Measurements from ENCODE around the gene KCND2.
"Not testable (repeated sequence)": the region's sequence is repeated elsewhere in the genome, so short reads cannot be mapped to it uniquely, and the experiment has no call there.

The KCND2 gene

DNA sequence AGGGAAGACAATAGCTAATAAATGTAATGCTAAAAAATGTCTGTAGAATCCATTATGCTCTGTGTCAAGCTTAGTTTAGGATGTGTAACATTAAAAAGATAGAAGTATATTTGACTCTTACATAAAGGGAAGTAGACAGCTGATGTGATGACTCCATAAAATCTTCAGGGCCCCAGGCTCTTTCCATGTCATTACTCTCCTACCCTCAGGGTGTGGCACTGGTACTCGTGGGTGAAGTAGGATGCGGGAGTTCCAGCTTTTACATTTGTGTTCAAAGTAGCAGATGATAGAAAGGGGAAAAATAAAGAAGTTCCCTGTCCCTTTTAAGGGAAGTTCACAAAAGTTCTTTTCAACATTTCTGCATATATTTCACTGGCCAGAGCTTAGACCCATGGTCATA lies 427.8 kb downstream of the KCND2 start:
- TF ChIP-seq, protein P1, sequence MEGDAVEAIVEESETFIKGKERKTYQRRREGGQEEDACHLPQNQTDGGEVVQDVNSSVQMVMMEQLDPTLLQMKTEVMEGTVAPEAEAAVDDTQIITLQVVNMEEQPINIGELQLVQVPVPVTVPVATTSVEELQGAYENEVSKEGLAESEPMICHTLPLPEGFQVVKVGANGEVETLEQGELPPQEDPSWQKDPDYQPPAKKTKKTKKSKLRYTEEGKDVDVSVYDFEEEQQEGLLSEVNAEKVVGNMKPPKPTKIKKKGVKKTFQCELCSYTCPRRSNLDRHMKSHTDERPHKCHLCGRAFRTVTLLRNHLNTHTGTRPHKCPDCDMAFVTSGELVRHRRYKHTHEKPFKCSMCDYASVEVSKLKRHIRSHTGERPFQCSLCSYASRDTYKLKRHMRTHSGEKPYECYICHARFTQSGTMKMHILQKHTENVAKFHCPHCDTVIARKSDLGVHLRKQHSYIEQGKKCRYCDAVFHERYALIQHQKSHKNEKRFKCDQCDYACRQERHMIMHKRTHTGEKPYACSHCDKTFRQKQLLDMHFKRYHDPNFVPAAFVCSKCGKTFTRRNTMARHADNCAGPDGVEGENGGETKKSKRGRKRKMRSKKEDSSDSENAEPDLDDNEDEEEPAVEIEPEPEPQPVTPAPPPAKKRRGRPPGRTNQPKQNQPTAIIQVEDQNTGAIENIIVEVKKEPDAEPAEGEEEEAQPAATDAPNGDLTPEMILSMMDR (IDR thresholded peaks at IDR 0.05; ENCODE audit: unreplicated experiment in 3 of 3), result no peak
- Mint-ChIP-seq H3K27ac (no peak overlapping the region), H3K9me3 (no peaks in the 10 kb centered on the region), H3K4me1 (no peaks in the 10 kb centered on the region), H3K27me3 (ENCODE audit: low read depth) (peaks cover 2% of the 10 kb centered on the region), H3K36me3 (ENCODE audit: low read depth) (no peaks in the 10 kb centered on the region), H3K4me3 (no peak overlapping the region)

DNA sequence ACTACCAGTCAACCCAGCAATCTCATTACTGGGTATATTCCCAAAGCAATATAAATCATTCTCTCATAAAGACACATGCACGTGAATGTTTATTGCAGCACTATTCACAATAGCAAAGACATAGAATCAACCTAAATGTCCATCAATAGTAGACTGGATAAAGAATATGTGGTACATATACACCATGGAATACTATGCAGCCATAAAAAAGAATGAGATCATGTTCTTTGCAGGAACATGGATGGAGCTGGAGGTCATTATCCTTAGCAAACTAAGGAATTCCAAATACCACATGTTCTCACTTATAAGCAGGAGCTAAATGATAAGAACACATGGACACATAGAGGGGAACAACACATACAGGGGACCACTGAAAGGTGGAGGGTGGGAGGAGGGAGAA lies 429.4 kb downstream of the KCND2 start:
- H3K9me3 Mint-ChIP-seq; H3K4me3 Mint-ChIP-seq; H3K4me1 Mint-ChIP-seq; H3K27me3 Mint-ChIP-seq (ENCODE audit: low read depth); H3K36me3 Mint-ChIP-seq (ENCODE audit: low read depth); H3K27ac Mint-ChIP-seq: not testable (repeated sequence)

DNA sequence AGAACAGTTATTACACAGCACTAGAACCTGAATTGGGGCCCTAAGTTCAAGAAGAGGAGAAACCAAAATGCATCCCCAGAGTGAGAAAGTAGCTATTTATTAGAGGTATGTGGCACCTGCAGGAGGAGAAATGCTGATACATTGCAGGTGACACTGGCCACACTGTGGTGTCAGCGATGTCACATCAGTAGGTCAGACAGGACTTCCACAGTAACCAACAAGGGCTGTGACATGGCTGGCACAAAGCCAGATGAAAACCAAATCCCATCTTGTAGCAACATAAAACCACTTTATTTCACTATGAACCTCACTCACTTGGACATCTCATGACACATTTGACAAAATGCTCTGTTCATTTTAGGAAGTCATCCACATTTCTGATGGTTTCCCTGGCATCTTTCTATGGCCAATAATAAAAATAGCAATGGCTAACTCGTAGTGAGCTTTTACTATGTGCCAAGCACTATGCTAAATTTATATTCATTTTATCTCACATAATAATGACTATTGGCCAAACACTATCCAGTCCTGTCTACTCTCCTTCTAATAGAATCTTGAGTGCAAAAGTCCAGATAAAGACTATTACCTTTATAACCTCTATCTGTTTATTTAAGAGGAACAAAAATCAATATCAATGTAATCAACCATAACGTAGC lies 430.7 kb downstream of the KCND2 start:
- Mint-ChIP-seq H3K36me3 (ENCODE audit: low read depth) (no peaks in the 10 kb centered on the region), H3K9me3 (no peaks in the 10 kb centered on the region), H3K4me3 (no peak overlapping the region), H3K4me1 (no peaks in the 10 kb centered on the region), H3K27ac (no peak overlapping the region), H3K27me3 (ENCODE audit: low read depth) (peaks cover 4% of the 10 kb centered on the region)
- TF ChIP-seq, protein P1 (IDR thresholded peaks at IDR 0.05; ENCODE audit: unreplicated experiment in 3 of 3), result no peak

DNA sequence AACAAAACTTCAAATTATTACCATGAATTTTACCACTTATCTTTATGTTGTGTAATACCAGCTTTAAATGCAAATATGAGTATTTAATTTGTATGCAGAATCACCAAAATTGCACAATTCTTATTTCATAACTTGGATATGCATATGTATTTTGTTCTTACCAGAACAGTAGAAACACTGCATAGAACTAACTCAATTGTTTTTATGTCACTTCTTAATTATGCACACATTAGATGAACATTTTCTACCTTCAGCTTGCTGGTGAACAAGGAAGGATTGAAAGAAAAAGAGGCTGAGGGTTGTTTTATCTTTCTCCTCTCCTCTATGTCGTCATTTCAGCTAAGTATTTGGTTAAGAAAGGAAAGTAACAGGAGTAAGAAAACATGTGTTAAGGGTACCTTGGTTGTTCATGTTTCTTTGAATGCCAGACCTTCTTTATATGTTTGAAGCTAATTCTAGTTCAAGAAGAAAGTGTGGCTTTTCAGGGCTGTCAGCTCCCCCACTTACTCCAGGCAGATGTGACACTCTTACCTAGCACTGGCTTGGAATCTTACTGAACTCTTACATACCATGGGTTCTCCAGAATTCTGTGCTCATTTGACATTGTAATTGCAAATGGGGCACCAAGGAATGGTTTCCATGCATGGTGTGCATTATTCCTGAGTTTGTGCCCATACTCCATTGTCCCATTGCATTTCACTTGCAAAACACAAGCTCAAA lies 436.4 kb downstream of the KCND2 start:
- TF ChIP-seq, protein P1 (IDR thresholded peaks at IDR 0.05; ENCODE audit: unreplicated experiment in 3 of 3), result no peak
- no peaks in the 10 kb centered on the region for H3K9me3 Mint-ChIP-seq
- H3K4me1 Mint-ChIP-seq, result no peaks in the 10 kb centered on the region
- H3K27ac Mint-ChIP-seq, result no peak overlapping the region
- H3K36me3 Mint-ChIP-seq (ENCODE audit: low read depth), result no peaks in the 10 kb centered on the region
- H3K4me3 Mint-ChIP-seq, result no peak overlapping the region
- H3K27me3 Mint-ChIP-seq (ENCODE audit: low read depth), result peaks cover 4% of the 10 kb centered on the region

DNA sequence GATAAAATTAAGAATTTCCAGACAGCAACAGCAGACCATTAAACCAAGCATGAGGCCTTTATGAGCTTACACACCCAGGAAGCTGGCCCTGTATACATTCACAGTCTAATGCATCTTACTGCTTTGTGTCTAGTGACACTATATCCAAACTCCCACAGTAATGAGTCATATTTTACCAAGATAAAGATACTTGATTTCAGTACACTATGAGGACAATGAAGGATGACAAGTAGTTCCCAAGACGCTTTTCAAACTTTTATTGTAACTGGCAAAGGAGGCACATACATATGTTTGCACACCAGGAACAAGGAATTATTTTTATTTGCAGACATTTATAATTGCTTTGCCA lies 437.0 kb downstream of the KCND2 start:
- H3K27ac Mint-ChIP-seq, result no peak overlapping the region
- H3K9me3 Mint-ChIP-seq, result no peaks in the 10 kb centered on the region
- H3K27me3 Mint-ChIP-seq (ENCODE audit: low read depth), result peaks cover 4% of the 10 kb centered on the region
- H3K4me3 Mint-ChIP-seq, result no peak overlapping the region
- no peaks in the 10 kb centered on the region for H3K36me3 Mint-ChIP-seq (ENCODE audit: low read depth)
- H3K4me1 Mint-ChIP-seq, result no peaks in the 10 kb centered on the region
- TF ChIP-seq, protein P1 (IDR thresholded peaks at IDR 0.05; ENCODE audit: unreplicated experiment in 3 of 3), result no peak

DNA sequence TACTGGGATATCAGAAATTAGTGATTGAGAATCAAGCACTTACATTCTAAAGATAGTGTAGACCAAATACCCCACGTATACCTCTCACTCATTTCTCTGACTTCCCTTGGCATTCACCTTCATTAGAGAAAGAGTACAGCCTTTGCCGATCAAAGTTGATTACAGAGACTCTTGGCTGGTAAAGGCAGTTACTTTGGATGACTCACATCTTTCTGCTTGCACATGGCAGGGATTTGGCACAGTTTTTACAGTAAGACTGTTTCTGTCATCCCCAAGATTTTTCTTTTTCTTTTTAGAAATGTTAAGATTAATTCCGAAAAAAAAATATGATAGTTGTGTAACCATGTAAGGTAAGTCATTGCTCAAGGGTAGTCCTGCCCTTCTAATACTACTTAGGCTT lies 442.0 kb downstream of the KCND2 start:
- H3K36me3 Mint-ChIP-seq (ENCODE audit: low read depth), result no peaks in the 10 kb centered on the region

More for the DNA sequence above, 442.0 kb downstream of the KCND2 start:
- H3K4me3 Mint-ChIP-seq, result no peak overlapping the region
- no peak overlapping the region for H3K27ac Mint-ChIP-seq
- no peaks in the 10 kb centered on the region for H3K4me1 Mint-ChIP-seq
- TF ChIP-seq, protein P1 (IDR thresholded peaks at IDR 0.05; ENCODE audit: unreplicated experiment in 3 of 3), result no peak
- H3K27me3 Mint-ChIP-seq (ENCODE audit: low read depth), result no peaks in the 10 kb centered on the region
- H3K9me3 Mint-ChIP-seq, result no peaks in the 10 kb centered on the region

Measured in nephron (organoid).